Neural cell (in vitro differentiated cells): Measurements from ENCODE around the gene DAD1. TPM values are rescaled to one million over a fixed set of nuclear protein-coding genes. Genes with fewer than 3 reads are reported as not detected.

Source experiments
- H2AFZ ChIP-seq: fragments of 200-600, 300-800 bp; sonication (generic), shearing (Covaris generic); 2 replicates; pipeline ENCODE4 v1.6.0; 2014; ENCODE audit warnings: low read depth, mild to moderate bottlenecking, antibody characterized with exemption, low read length, moderate library complexity
- H3F3A ChIP-seq: fragments of 200-600 bp; shearing (Covaris generic); 2 replicates; pipeline ENCODE4 v1.6.1; 2016; ENCODE audit warnings: mild to moderate bottlenecking, moderate library complexity, mixed read lengths, antibody characterized with exemption, low read length; ENCODE audit not compliant: insufficient read depth, poor library complexity, severe bottlenecking
- H3K27ac ChIP-seq: fragments of 200-600, 300-800 bp; sonication (generic), shearing (Covaris generic); 2 replicates; pipeline ENCODE4 v1.5.1; 2014; ENCODE audit warnings: mild to moderate bottlenecking, low read length, moderate library complexity
- H3K27me3 ChIP-seq: fragments of 300-800, 200-600 bp; sonication (generic), shearing (Covaris generic); 2 replicates; pipeline ENCODE4 v1.6.0; 2014; ENCODE audit warnings: mild to moderate bottlenecking, low read depth, low read length, moderate library complexity; ENCODE audit not compliant: insufficient read depth
- H3K36me3 ChIP-seq: fragments of 300-800, 200-600 bp; sonication (generic), shearing (Covaris generic); 2 replicates; pipeline ENCODE4 v1.5.1; 2014; ENCODE audit warnings: mild to moderate bottlenecking, antibody characterized with exemption, low read length, moderate library complexity; ENCODE audit not compliant: insufficient read depth
- H3K4me2 ChIP-seq: fragments of 300-800, 200-600 bp; sonication (generic), shearing (Covaris generic); 2 replicates; pipeline ENCODE4 v1.6.0; 2014; ENCODE audit warnings: mild to moderate bottlenecking, low read length
- H3K4me3 ChIP-seq: fragments of 300-800, 200-600 bp; sonication (generic), shearing (Covaris generic); 2 replicates; pipeline ENCODE4 v1.5.1; 2014; ENCODE audit warnings: mild to moderate bottlenecking, low read length, moderate library complexity
- H3K79me2 ChIP-seq: fragments of 200-600 bp; shearing (Covaris generic); replicated peaks from 2 replicates; pipeline ENCODE4 v1.6.0; 2014; ENCODE audit warnings: mild to moderate bottlenecking, low read length, moderate library complexity; ENCODE audit not compliant: insufficient read depth
- H3K9ac ChIP-seq: fragments of 300-800, 200-600 bp; sonication (generic), shearing (Covaris generic); 2 replicates; pipeline ENCODE4 v1.6.1; 2016; ENCODE audit warnings: mild to moderate bottlenecking, low read length, mixed read lengths
- H3K9me2 ChIP-seq: fragments of 200-600 bp; shearing (Covaris generic); 2 replicates; pipeline ENCODE4 v1.6.1; 2016; ENCODE audit warnings: mild to moderate bottlenecking, low read length, mixed read lengths; ENCODE audit not compliant: insufficient read depth
- H3K9me3 ChIP-seq: fragments of 200-600, 300-800 bp; sonication (generic), shearing (Covaris generic); 2 replicates; pipeline ENCODE4 v1.6.1; 2016; ENCODE audit warnings: mild to moderate bottlenecking, mixed run types, low read length, moderate library complexity, mixed read lengths
- H4K20me1 ChIP-seq: fragments of 200-600 bp; shearing (Covaris generic); 2 replicates; pipeline ENCODE4 v1.6.1; 2016; ENCODE audit warnings: mild to moderate bottlenecking, mixed run types; ENCODE audit not compliant: insufficient read depth
- EP300 ChIP-seq: fragments of 450-650 bp; conservative IDR thresholded peaks from 2 replicates; pipeline ENCODE4 v1.6.1; 2014; ENCODE audit warnings: antibody characterized with exemption, mild to moderate bottlenecking, moderate library complexity; ENCODE audit not compliant: poor library complexity, severe bottlenecking
- EZH2 ChIP-seq: fragments of 200-600, 300-800 bp; shearing (Covaris generic), sonication (generic); IDR thresholded peaks from 2 replicates; pipeline ENCODE4 v1.6.1; 2014; ENCODE audit warnings: antibody characterized with exemption, low read length, borderline replicate concordance, mild to moderate bottlenecking; ENCODE audit not compliant: insufficient read depth, poor library complexity, severe bottlenecking
- MXI1 ChIP-seq: fragments of 450-650 bp; conservative IDR thresholded peaks from 2 replicates; pipeline ENCODE4 v1.6.1; 2014; ENCODE audit warnings: antibody characterized with exemption, mild to moderate bottlenecking; ENCODE audit not compliant: poor library complexity, severe bottlenecking
- POLR2AphosphoS5 ChIP-seq: IDR thresholded peaks from 2 replicates; pipeline ENCODE4 v1.6.1; 2012
- RAD21 ChIP-seq: fragments of 450-650 bp; conservative IDR thresholded peaks from 2 replicates; pipeline ENCODE4 v1.6.1; 2014; ENCODE audit warnings: antibody characterized with exemption, mild to moderate bottlenecking, moderate library complexity
- SMC3 ChIP-seq: fragments of 450-650 bp; conservative IDR thresholded peaks from 2 replicates; pipeline ENCODE4 v1.6.1; 2014; ENCODE audit warnings: antibody characterized with exemption, mild to moderate bottlenecking, moderate library complexity; ENCODE audit not compliant: poor library complexity
- TAF1 ChIP-seq: IDR thresholded peaks from 2 replicates; pipeline ENCODE4 v1.6.1; 2012; ENCODE audit warnings: low read depth
- polyA plus RNA-seq: library from polyadenylated mRNA; depleted of rRNA; stranded (reverse); fragments of >200 nt; gene quantifications from 2 replicates; pipeline ENCODE4 v1.2.3, GENCODE V29; 2014
- TF ChIP-seq, protein P1 (sequence below): fragments of 450-650 bp; IDR thresholded peaks from 2 replicates; pipeline ENCODE4 v1.5.1; 2014; ENCODE audit warnings: antibody characterized with exemption, mild to moderate bottlenecking, moderate library complexity; ENCODE audit not compliant: poor library complexity, severe bottlenecking
- TF ChIP-seq, protein P2 (sequence below): IDR thresholded peaks from 2 replicates; pipeline ENCODE4 v1.6.1; 2012; ENCODE audit warnings: borderline replicate concordance

Gene DAD1
- polyA plus RNA-seq, 1 donor from 2014 or later, result 369 TPM

DNA sequence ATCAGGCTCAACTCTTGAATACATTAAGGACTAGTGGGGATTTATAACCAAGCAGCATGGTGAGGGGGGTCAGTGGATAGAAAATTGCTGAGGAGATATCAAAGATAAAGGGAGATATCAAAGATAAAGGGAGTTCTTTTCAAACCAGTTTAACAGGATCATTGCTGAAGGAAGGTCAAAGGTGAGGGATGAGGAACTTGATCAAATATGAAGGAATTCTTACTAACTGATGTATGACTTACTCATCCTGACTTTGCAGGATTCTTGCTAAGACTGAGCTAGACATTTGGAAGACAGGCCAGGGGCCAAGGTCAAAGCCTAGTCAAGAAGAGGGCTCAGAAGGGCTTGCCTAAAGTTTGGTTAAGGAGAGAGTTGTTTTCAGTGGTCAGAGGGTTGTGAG is 13.8 kb upstream of the DAD1 start:
- no peaks in the 10 kb centered on the region for H3F3A ChIP-seq
- no peak for TF ChIP-seq EP300
- TF ChIP-seq POLR2AphosphoS5, result no peak

GRCh38 chr14:22601996-22602395 is 13.0 kb upstream of the DAD1 start:
- H3K4me3 ChIP-seq, result no peak overlapping the region
- H3K9me2 ChIP-seq, result no peaks in the 10 kb centered on the region
- no peaks in the 10 kb centered on the region for H3F3A ChIP-seq
- no peak overlapping the region for H2AFZ ChIP-seq
- H3K27me3 ChIP-seq, result no peaks in the 10 kb centered on the region
- H3K9me3 ChIP-seq, result no peaks in the 10 kb centered on the region
- H3K36me3 ChIP-seq, result peaks cover 7% of the 10 kb centered on the region
- no peak overlapping the region for H3K27ac ChIP-seq
- no peak overlapping the region for H3K4me2 ChIP-seq
- H3K9ac ChIP-seq, result no peak overlapping the region
- H4K20me1 ChIP-seq, result no peaks in the 10 kb centered on the region
- peaks cover 3% of the 10 kb centered on the region for H3K79me2 ChIP-seq
- TF ChIP-seq RAD21 (no peak), POLR2AphosphoS5 (no peak), TAF1 (no peak), MXI1 (no peak), EP300 (no peak), EZH2 (no peak), SMC3 (no peak)
- TF ChIP-seq, protein P1, sequence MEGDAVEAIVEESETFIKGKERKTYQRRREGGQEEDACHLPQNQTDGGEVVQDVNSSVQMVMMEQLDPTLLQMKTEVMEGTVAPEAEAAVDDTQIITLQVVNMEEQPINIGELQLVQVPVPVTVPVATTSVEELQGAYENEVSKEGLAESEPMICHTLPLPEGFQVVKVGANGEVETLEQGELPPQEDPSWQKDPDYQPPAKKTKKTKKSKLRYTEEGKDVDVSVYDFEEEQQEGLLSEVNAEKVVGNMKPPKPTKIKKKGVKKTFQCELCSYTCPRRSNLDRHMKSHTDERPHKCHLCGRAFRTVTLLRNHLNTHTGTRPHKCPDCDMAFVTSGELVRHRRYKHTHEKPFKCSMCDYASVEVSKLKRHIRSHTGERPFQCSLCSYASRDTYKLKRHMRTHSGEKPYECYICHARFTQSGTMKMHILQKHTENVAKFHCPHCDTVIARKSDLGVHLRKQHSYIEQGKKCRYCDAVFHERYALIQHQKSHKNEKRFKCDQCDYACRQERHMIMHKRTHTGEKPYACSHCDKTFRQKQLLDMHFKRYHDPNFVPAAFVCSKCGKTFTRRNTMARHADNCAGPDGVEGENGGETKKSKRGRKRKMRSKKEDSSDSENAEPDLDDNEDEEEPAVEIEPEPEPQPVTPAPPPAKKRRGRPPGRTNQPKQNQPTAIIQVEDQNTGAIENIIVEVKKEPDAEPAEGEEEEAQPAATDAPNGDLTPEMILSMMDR, result no peak

More for the DNA sequence above, 13.8 kb upstream of the DAD1 start:
- H3K4me3 ChIP-seq, result no peak overlapping the region
- H3K79me2 ChIP-seq, result peaks cover 3% of the 10 kb centered on the region
- H3K27me3 ChIP-seq, result no peaks in the 10 kb centered on the region
- no peak overlapping the region for H3K4me2 ChIP-seq
- no peak overlapping the region for H3K27ac ChIP-seq
- peaks cover 7% of the 10 kb centered on the region for H3K36me3 ChIP-seq
- H3K9ac ChIP-seq, result no peak overlapping the region
- H4K20me1 ChIP-seq, result no peaks in the 10 kb centered on the region
- H3K9me3 ChIP-seq, result no peaks in the 10 kb centered on the region
- no peak overlapping the region for H2AFZ ChIP-seq
- H3K9me2 ChIP-seq, result no peaks in the 10 kb centered on the region

DNA sequence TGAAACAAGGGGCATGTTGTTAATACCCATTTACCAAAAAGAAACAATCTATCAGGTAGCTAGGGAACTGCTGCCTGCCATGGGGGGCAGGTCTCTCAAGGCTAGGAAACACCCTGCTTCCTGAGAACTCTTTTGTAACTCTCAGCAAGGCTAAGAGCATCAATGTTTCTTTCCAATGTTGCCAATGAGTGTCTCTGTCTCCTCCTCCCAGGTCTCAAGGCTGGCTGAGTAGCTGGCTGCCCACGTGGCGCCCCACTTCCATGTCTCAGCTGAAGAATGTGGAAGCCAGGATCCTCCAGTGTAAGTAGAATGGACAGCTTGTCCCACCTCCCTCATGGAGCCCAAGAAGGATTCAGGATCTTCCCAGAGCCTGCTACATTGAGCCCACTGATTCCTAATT is 12.4 kb upstream of the DAD1 start:
- no peaks in the 10 kb centered on the region for H3K9me2 ChIP-seq
- no peak overlapping the region for H2AFZ ChIP-seq
- no peaks in the 10 kb centered on the region for H4K20me1 ChIP-seq
- no peak overlapping the region for H3K4me2 ChIP-seq
- peaks cover 7% of the 10 kb centered on the region for H3K36me3 ChIP-seq
- no peak overlapping the region for H3K9ac ChIP-seq
- no peaks in the 10 kb centered on the region for H3K27me3 ChIP-seq
- TF ChIP-seq POLR2AphosphoS5, result no peak
- no peak for TF ChIP-seq MXI1
- TF ChIP-seq, protein P1, result no peak
- TF ChIP-seq EP300, result no peak
- TF ChIP-seq TAF1, result no peak
- no peak for TF ChIP-seq RAD21
- TF ChIP-seq, protein P2, sequence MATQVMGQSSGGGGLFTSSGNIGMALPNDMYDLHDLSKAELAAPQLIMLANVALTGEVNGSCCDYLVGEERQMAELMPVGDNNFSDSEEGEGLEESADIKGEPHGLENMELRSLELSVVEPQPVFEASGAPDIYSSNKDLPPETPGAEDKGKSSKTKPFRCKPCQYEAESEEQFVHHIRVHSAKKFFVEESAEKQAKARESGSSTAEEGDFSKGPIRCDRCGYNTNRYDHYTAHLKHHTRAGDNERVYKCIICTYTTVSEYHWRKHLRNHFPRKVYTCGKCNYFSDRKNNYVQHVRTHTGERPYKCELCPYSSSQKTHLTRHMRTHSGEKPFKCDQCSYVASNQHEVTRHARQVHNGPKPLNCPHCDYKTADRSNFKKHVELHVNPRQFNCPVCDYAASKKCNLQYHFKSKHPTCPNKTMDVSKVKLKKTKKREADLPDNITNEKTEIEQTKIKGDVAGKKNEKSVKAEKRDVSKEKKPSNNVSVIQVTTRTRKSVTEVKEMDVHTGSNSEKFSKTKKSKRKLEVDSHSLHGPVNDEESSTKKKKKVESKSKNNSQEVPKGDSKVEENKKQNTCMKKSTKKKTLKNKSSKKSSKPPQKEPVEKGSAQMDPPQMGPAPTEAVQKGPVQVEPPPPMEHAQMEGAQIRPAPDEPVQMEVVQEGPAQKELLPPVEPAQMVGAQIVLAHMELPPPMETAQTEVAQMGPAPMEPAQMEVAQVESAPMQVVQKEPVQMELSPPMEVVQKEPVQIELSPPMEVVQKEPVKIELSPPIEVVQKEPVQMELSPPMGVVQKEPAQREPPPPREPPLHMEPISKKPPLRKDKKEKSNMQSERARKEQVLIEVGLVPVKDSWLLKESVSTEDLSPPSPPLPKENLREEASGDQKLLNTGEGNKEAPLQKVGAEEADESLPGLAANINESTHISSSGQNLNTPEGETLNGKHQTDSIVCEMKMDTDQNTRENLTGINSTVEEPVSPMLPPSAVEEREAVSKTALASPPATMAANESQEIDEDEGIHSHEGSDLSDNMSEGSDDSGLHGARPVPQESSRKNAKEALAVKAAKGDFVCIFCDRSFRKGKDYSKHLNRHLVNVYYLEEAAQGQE, result no peak
- no peak for TF ChIP-seq EZH2
- no peak for TF ChIP-seq SMC3
- no peaks in the 10 kb centered on the region for H3F3A ChIP-seq
- no peaks in the 10 kb centered on the region for H3K9me3 ChIP-seq
- no peak overlapping the region for H3K27ac ChIP-seq
- H3K4me3 ChIP-seq, result no peak overlapping the region
- H3K79me2 ChIP-seq, result peaks cover 3% of the 10 kb centered on the region
